Psoas muscle (tissue), 8 donors: ENCODE data around the gene AMBRA1. TPM values are rescaled to one million over a fixed set of nuclear protein-coding genes. Genes with fewer than 3 reads are reported as not detected.

Experiments
- ATAC-seq, 4 donors: fragments of 200-7000 bp; cut with Tn5 transposase; one replicate each; pipeline ENCODE4 v1.9.1; 2020; ENCODE audit warnings: moderate library complexity in 3 of 4, mild to moderate bottlenecking in 2 of 4
- DNase-seq, 2 donors: peaks; one replicate each; pipeline ENCODE4 v3.0.0-alpha.2; 2020
- H3K27ac ChIP-seq: fragments of 200-600 bp; one replicate; pipeline ENCODE4 v1.8.0; 2022
- H3K27me3 ChIP-seq, 3 donors: fragments of 200-600 bp in 1 of 3; one replicate each; pipeline versions ENCODE4 v1.6.1 to v1.8.0; 2013 to 2022; ENCODE audit warnings: low read length in 2 of 3, mild to moderate bottlenecking in 2 of 3, moderate library complexity in 1 of 3; ENCODE audit not compliant: insufficient read depth in 3 of 3
- H3K36me3 ChIP-seq, 2 donors: fragments of 200-600 bp in 1 of 2; one replicate each; pipeline versions ENCODE4 v1.6.1 to v1.8.0; 2013 to 2022; ENCODE audit warnings: low read depth in 1 of 2, mild to moderate bottlenecking in 1 of 2, moderate library complexity in 1 of 2; ENCODE audit not compliant: insufficient read depth in 1 of 2
- H3K4me1 ChIP-seq: fragments of 200-600 bp; one replicate; pipeline ENCODE4 v1.8.0; 2022
- H3K4me3 ChIP-seq: fragments of 200-600 bp; one replicate; pipeline ENCODE4 v1.8.0; 2022; ENCODE audit warnings: mild to moderate bottlenecking
- H3K9me3 ChIP-seq: fragments of 200-600 bp; one replicate; pipeline ENCODE4 v1.8.0; 2022
- CTCF ChIP-seq: fragments of 200-600 bp; IDR thresholded peaks from one replicate; pipeline ENCODE4 v1.8.0; 2022; ENCODE audit warnings: antibody characterized with exemption
- WGBS, 3 donors: extraction: QIAGEN DNeasy Blood & Tissue Kit; methylation state at CpG; one replicate each; pipeline versions ENCODE4 v1.1.6 to v1.1.7; 2013; 5-methylcytosine and 5-hydroxymethylcytosine counted together
- intact Hi-C, 2 donors: fragments of 100-400 bp; cut with DNase I; formaldehyde crosslinking; loops; one replicate each; pipeline versions ENCODE4 v1.11.0 to v1.14.2; 2022
- polyA plus RNA-seq, 3 donors: library from polyadenylated mRNA; stranded (reverse); fragments of 200-250 nt; gene quantifications; one replicate each; pipeline ENCODE4 v1.2.3, GENCODE V29; 2013
- total RNA-seq, 4 donors: library from RNA; stranded (reverse); fragmentation: NEBNext Ultra II Directional in 2 of 4; extraction: Animal tissue kit (Norgen Biotek cat#: 25700) in 2 of 4; gene quantifications; one replicate each; pipeline versions ENCODE4 v1.2.1 to v1.2.4, GENCODE V29; 2021 to 2023
- donor health status: healthy with polysubstance abuse.
- donor health status: DM: no; HTN: no; CAD: no; lungs with moderate emphysema.
- donor health status: Bipolar disorder and iron deficiency.
- donor health status: healthy.
- donor health status: DM: yes; HTN: yes; CAD: no.
- donor health status: DM: no; HTN: no; CAD: no.
- donor health status: DM: no; HTN: no; CAD: no.
- donor health status: DM: yes; HTN: yes; CAD: no.

The AMBRA1 gene
- total and polyA plus RNA-seq, 7 donors = 5.1 to 23.5 (median 10.8) TPM

GRCh38 chr11:46393231-46393616 lies 200.6 kb downstream of the AMBRA1 start:
- Histone ChIP-seq H3K36me3 (peaks cover 0 to 26% of the 10 kb centered on the region in 2 donors), H3K27ac (no peak overlapping the region), H3K9me3 (no peaks in the 10 kb centered on the region), H3K27me3 (peaks cover 0 to 37% (median 14%) of the 10 kb centered on the region in 3 donors), H3K4me3 (peak overlapping the region; percentile 56), H3K4me1 (peaks cover 21% of the 10 kb centered on the region)
- intact Hi-C loops = loop anchor here (5.0 to 10.0 kb wide), 2 partner anchors 222 to 224 kb away; partner anchors contain the start of genes ATG13 (in 2 of the 2) and HARBI1 (in 2 of the 2)
- no peak for ATAC-seq
- WGBS, 3 donors = 57 to 72% (median 69%) methylated on average over 4 of the region's 4 CpGs
- TF ChIP-seq CTCF = no peak
- no peak for DNase-seq

GRCh38 chr11:46392421-46393230 lies 201.2 kb downstream of the AMBRA1 start:
- H3K27ac ChIP-seq = no peak overlapping the region
- peaks cover 0 to 20% of the 10 kb centered on the region in 2 donors for H3K36me3 ChIP-seq
- peak; percentile 89 to 93 for DNase-seq
- no peak for TF ChIP-seq CTCF
- H3K4me1 ChIP-seq = peaks cover 21% of the 10 kb centered on the region
- peak overlapping the region; percentile 56 for H3K4me3 ChIP-seq
- H3K27me3 ChIP-seq = peaks cover 0 to 43% (median 14%) of the 10 kb centered on the region in 3 donors
- no peaks in the 10 kb centered on the region for H3K9me3 ChIP-seq
- WGBS, 3 donors = 1 to 3% (median 2%) methylated on average over 55 to 71 of the region's 71 CpGs
- intact Hi-C loops = loop anchor here (5.0 to 10.0 kb wide), 2 partner anchors 222 to 225 kb away; partner anchors contain the start of genes ATG13 (in 2 of the 2) and HARBI1 (in 2 of the 2)
- ATAC-seq = peak; percentile 88 to 93 (median 92)

GRCh38 chr11:46391578-46392420 lies 202.0 kb downstream of the AMBRA1 start, which contains the start of gene CHRM4:
CHRM4 (minus strand) TSS chr11:46391776; CDS start chr11:46386557, 5,219 bp downstream.
- H3K9me3 ChIP-seq = no peaks in the 10 kb centered on the region
- no peak for ATAC-seq
- no peak for DNase-seq

More at GRCh38 chr11:46391578-46392420, 202.0 kb downstream of the AMBRA1 start, which contains the start of gene CHRM4:
- TF ChIP-seq CTCF = no peak
- H3K4me1 ChIP-seq = peaks cover 21% of the 10 kb centered on the region
- intact Hi-C loops = loop anchor here (5.0 to 10.0 kb wide), 2 partner anchors 223 to 226 kb away; partner anchors contain the start of genes ATG13 (in 2 of the 2) and HARBI1 (in 2 of the 2)
- peaks cover 0 to 12% of the 10 kb centered on the region in 2 donors for H3K36me3 ChIP-seq
- no peak within 1 kb of the TSS for H3K27ac ChIP-seq
- H3K4me3 ChIP-seq = peak within 1 kb of the TSS; percentile 56
- WGBS, 3 donors = 1% methylated on average over 43 to 123 of the region's 123 CpGs
- peaks cover 0 to 50% (median 14%) of the 10 kb centered on the region in 3 donors for H3K27me3 ChIP-seq
